Measurements from ENCODE around the gene NHSL2.
A peak's percentile ranks its signal among the peaks of the same experiment; 100 is the strongest.

The NHSL2 gene

DNA sequence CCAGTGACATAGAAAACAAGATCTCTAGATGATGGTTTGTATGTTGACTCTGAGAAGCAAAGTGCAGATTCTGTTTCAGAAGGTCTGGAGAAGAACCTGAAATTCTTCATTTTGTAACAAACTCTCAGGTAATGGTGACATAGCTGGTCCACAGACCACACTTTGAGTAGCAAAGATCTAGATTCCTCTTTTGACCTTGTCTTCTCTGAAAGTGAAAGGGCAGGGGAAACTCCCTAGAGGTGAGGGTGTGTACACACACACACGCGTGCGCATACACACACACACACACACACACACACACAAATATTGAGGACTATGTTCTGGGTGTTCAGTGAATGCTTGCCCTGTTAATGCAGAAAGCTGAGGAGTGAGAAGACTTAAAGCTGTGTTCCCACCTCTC is 110.1 kb downstream of the NHSL2 start:
- no peak for DNase-seq

DNA sequence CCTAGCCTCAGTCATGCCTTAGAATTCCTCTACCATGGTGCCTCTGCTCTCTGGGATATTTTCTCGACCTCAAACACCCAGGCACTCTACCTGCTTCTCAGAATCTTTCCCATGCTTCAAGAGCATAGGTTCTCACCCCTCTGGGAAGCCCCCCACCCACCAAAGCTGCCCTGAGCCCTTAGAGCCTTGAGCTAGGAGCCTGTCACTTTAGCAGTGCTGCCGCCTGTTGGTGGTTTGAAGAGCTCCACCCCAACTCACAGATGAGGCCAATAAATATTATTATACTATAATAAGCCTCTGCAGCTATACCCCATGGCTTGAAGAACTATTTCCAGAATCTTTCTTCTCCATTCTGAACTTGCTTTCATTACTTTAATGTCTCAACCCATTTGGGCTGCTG is 111.3 kb downstream of the NHSL2 start:
- DNase-seq, result peak; percentile 22

- no peak for DNase-seq
Measured at GRCh38 chrX:72023071-72023470, 112.4 kb downstream of the NHSL2 start.

DNA sequence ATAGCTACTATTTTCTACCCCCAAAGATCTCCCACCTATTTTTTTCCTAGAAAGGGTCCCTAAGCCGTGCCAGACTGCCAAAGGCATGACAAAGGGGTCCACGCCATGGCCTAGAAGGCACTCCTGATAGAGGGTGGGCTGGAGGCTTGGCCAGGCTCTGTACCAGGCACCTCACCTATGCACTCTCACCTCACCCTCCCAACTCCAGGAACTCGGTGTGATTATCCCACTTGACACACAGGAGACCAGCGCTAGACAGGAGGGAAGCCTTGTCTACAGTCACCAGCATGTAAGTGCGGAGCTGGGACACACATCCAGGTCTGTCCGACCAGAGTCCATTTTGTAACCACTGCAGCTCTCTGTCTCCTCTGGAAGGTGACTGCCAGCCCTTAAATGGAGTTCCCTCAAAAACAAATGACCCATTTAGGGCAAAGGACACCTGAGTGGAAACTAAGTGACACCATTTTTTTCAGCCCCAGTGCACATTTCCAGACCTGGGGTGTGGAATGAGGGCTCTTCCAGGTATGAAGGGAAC is 114.7 kb downstream of the NHSL2 start:
- DNase-seq, result no peak

DNA sequence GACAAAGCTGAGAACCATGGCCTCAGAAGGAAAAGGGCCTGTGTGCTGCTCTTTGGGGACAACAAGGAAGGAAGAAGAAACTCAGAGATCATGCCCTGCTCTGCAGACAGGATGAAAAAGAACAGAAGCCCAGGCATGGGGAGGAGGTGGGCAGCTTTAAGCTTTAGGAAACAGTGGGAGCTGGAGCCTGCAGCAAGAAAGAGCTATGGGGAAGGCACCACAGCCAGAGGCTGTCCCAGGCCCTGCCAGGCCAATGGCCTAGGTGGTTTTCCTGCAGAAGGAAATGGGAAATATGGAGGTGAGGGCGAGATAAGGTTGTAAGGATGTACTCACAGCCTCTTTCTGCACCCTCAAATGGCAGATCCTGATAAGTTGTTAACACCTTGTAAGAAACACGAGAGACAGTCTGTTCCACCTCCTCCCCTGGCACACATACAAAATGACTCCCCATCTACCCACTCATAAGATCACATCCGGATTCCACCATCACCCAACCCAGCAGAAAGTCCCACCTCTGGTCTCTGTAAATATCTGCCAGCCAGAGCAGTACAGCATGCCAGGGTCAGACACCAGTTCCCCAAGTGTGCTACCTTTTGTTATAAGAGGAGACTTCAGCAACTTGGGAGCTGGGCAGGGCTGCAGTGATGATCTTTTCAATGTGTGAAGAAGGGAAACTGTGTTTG is 115.8 kb downstream of the NHSL2 start:
- DNase-seq, result peak; percentile 11

GRCh38 chrX:72027024-72027913 is 116.6 kb downstream of the NHSL2 start:
- DNase-seq, result no peak

- no peak for DNase-seq
Measured at GRCh38 chrX:72027914-72028307, 117.3 kb downstream of the NHSL2 start.

GRCh38 chrX:72028701-72029470 is 118.2 kb downstream of the NHSL2 start:
- DNase-seq, result no peak

DNA sequence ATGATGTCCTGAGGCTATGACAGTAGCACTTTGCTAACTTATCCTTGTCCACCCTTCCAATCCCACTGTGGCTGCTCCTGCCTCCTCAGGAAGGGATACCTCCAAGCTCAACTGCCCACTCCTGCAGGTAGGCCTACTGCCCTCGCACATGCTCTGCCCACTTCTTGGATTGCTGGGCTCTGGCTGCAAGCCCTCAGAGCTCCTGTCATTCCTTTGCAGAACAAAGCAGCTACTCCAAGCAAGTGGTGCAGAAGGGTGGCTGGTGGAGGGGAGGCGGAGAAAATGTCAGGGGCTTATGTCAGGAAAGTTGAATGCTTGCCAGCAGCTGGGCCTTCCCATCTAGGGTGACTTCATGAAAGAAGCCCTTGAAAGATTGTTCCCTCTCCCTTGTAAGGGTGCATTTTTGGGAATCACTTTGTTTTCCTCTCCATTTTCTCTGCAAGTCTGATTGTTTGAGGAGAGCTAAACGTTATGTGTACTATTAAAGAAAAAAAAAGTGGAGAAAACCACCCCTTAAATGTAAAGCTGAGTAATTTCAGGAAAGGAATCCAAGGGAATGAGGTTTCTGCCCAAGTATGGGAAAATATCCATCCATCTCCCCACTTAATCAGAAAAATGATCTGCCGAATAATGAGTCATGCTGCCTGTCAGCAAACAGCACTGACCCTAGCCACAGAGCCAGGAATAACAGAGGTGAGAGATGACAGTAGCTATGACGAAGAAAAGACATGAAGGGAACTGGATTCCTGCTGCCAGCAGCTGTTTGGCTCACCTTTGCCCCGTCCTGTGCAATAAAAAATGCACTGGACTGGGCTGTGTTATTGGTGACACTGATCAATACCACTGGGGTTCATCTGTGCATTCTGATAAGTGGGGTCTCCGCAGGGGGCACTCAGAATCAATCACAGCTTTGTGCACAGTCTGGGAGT is 119.1 kb downstream of the NHSL2 start:
- no peak for DNase-seq

- no peak for DNase-seq
Measured at GRCh38 chrX:72030431-72030830, 119.8 kb downstream of the NHSL2 start.

DNA sequence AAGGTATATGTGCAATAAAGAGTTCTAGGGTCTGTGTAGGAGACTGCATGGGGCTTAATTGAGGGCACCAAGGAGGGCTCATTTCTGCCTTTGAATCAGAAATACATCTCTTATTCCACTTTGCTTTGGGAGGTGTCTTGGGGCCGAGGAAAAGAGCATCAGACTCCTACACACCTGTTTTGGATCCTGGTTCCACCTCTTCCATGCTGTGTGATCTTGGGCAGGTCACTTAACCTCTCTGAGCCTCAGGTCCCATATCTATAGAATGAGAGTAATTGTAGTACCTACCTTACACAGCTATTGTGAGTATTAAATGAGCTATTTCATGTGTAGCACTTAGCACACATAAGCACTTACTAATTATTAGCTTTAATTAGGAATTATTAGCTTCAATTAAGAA is 120.5 kb downstream of the NHSL2 start:
- DNase-seq, result no peak

DNA sequence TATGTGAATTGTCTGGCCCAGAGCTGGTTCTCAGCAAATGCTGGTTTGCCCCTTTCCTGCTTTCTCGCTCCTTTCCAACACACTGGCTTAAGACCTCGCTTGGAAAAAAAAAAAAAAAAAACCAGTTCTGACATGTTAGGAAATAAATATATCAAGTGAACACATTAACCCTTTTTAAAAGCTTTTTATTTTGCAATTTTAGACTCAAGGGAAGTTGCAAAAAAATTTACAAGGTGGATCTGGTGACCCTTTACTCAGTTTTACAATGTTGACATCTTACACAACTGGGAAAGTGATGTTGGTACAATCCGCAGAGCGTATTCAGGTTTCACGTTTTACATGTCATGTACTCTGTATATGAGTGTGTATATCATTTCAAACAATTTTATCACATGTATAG is 121.0 kb downstream of the NHSL2 start:
- no peak for DNase-seq

- no peak for DNase-seq
Measured at GRCh38 chrX:72037601-72038000, 127.0 kb downstream of the NHSL2 start.

- DNase-seq, result no peak
Measured at GRCh38 chrX:72038016-72038415, 127.4 kb downstream of the NHSL2 start.

- DNase-seq, result no peak
Measured at GRCh38 chrX:72038868-72039267, 128.2 kb downstream of the NHSL2 start.

DNA sequence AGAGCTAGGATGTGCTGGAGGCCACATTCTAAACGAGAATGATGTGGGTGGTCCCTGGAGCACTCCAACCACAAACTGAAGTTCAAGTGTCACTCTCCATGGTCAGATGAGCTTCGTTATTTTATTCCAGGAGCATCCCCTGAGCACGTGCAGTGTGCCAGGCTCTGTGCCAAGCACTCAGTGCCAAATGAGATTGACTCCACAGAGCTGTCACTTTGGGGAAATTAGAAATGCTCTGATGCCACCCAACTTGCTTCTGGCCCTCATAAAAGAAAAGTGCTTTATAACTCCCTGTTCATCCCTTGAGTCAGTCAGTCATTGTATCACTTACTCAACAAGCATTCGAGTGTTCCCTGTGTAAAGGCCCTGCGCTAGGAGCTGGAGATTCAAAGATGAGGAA is 129.9 kb downstream of the NHSL2 start:
- DNase-seq, result no peak

DNA sequence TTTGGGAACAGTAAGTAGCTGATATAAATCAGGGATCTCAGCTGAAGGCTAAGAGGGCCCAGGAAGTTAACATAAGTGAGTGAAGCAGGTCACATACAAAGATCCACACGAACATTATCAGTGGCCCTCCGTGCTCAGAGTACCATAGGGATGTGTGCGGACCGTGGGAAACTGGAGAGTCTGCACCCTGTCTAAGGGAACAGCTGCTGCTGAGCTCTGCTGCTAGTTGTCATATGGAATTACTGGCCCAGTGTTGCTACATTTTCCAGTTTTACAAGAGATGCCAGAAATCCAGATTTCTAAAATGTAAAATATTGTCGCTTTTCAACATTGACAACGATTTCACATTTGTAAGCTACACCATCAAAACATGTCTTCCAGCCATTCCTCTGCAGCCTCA is 130.5 kb downstream of the NHSL2 start:
- no peak for DNase-seq

DNA sequence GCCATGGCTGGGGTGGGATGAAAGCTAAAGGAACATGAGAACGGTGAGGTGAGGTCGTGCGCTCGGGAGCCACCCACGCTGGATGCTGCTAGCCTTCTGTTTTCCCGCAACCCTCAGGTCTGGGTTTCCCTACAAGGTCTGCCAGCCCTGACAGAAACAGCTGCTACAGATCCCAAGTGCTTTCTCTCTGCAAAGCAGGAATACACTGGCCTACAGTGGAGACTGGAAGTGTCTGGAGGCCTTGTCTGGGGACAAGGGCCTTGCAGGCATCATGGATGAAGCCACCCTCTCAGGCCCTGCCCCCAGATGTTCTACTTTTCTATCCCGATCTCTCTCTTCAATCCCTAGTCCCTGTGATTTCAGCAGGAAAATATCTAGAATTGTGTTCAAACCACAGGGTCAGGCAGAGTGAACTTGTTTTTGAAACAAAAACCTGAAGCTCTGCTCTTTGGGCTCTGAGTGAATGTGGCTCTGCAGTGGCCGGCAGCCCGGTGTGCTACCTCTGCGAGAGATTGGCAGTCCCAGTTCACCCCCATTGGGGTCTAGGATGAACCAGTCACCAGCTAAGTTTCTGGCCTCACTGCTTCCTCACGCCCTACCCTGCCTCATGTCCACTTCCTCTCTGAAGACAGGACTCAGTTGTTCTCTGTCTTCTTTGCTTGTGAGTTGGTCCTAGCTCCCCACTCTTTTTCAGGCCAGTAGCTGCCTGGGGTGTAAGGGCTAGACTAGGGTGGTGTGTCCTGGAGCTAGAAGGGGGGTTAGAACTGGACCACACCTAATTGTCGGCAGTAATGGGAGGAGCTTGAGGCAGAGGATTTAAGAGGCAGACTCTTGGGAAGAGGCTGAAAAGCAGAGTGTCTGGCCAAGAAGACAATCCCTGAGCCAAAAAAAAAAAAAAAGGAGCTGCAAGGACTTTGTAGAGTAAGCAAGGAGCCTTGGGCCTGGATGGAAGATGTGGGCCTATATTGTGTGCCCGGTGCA is 131.5 kb downstream of the NHSL2 start:
- no peak for DNase-seq

- DNase-seq, result no peak
Measured at GRCh38 chrX:72042852-72043248, 132.2 kb downstream of the NHSL2 start.

- no peak for DNase-seq
Measured at GRCh38 chrX:72043636-72044035, 133.0 kb downstream of the NHSL2 start.

DNA sequence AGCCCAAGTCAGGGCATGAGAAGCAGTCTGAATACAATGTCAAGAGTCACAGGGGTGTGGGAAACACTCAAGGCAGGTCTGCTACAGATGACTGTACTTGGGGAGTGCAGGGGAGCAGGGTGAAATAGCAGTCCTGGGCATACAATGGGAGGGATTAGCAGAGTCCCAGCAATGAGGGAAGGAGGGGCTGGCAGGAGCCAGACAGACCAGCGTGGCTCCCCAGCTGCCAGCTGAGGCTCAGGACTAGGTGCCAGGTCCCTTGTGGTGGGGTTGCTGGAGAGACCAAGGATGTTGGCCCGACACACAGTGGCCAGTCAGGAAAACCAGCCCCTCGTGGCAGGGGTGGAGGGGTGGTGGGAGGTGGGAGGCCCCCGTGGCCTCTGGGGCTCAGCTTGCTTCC is 134.5 kb downstream of the NHSL2 start:
- DNase-seq, result no peak

Data from activated naive CD4-positive, alpha-beta T cell treated with Interleukin-2 at 50 U/mL for 16 hours (primary cell).